Hepatocyte (in vitro differentiated cells): ENCODE data around the gene ATP5MG. TPM values are rescaled to one million over a fixed set of nuclear protein-coding genes. Genes with fewer than 3 reads are reported as not detected.
"Not testable (repeated sequence)": the region's sequence is repeated elsewhere in the genome, so short reads cannot be mapped to it uniquely, and the experiment has no call there.

Experiments
- DNase-seq: peaks from one replicate; pipeline ENCODE4 v3.0.0-alpha.2; 2016; ENCODE audit warnings: low spot score
- H2AFZ ChIP-seq: fragments of 200-600 bp; sonication (generic); 2 replicates; pipeline ENCODE4 v1.6.0; 2016; ENCODE audit warnings: antibody characterized with exemption, mild to moderate bottlenecking
- H3K27ac ChIP-seq: fragments of 200-600 bp; sonication (generic); 2 replicates; pipeline ENCODE4 v1.5.1; 2016; ENCODE audit warnings: mild to moderate bottlenecking
- H3K27me3 ChIP-seq: fragments of 200-600 bp; sonication (generic); 2 replicates; pipeline ENCODE4 v1.6.1; 2016
- H3K36me3 ChIP-seq: fragments of 200-600 bp; sonication (generic); replicated peaks from 2 replicates; pipeline ENCODE4 v1.5.1; 2016; ENCODE audit warnings: low read depth; ENCODE audit not compliant: insufficient read depth
- H3K4me1 ChIP-seq: fragments of 200-600 bp; sonication (generic); 2 replicates; pipeline ENCODE4 v1.5.1; 2016; ENCODE audit warnings: mild to moderate bottlenecking, moderate library complexity; ENCODE audit not compliant: insufficient read depth
- H3K4me2 ChIP-seq: fragments of 200-600 bp; sonication (generic); 2 replicates; pipeline ENCODE4 v1.6.0; 2016
- H3K4me3 ChIP-seq: fragments of 200-600 bp; sonication (generic); 2 replicates; pipeline ENCODE4 v1.5.1; 2016; ENCODE audit warnings: mild to moderate bottlenecking
- H3K79me2 ChIP-seq: fragments of 200-600 bp; sonication (generic); 2 replicates; pipeline ENCODE4 v1.6.0; 2017; ENCODE audit warnings: mild to moderate bottlenecking
- H3K9me2 ChIP-seq: fragments of 200-600 bp; sonication (generic); replicated peaks from 2 replicates; pipeline ENCODE4 v1.6.0; 2017; ENCODE audit warnings: mild to moderate bottlenecking; ENCODE audit not compliant: insufficient read depth
- H3K9me3 ChIP-seq: fragments of 200-600 bp; sonication (generic); 2 replicates; pipeline ENCODE4 v1.5.1; 2016; ENCODE audit warnings: low read depth, mild to moderate bottlenecking
- H4K20me1 ChIP-seq: fragments of 200-600 bp; sonication (generic); 2 replicates; pipeline ENCODE4 v1.6.0; 2016; ENCODE audit warnings: mild to moderate bottlenecking; ENCODE audit not compliant: insufficient read depth, poor library complexity, severe bottlenecking
- CTCF ChIP-seq: fragments of 200-600 bp; sonication (generic); IDR thresholded peaks from 2 replicates; pipeline ENCODE4 v1.5.1; 2016; ENCODE audit warnings: antibody characterized with exemption, mild to moderate bottlenecking; ENCODE audit not compliant: poor library complexity
- EZH2 ChIP-seq: fragments of 200-600 bp; sonication (generic); IDR thresholded peaks from 2 replicates; pipeline ENCODE4 v1.6.1; 2016; ENCODE audit warnings: antibody characterized with exemption, mild to moderate bottlenecking, borderline replicate concordance
- EZH2phosphoT487 ChIP-seq: fragments of 200-600 bp; sonication (generic); IDR thresholded peaks from one replicate; pipeline ENCODE4 v1.6.1; 2018; ENCODE audit warnings: antibody characterized with exemption, mild to moderate bottlenecking, low read depth, moderate library complexity; ENCODE audit not compliant: unreplicated experiment, severe bottlenecking
- WGBS: methylation state at CpG from one replicate; pipeline ENCODE4 v1.1.6; 2016; ENCODE audit warnings: low lambda C conversion rate; ENCODE audit errors: missing lambda C conversion rate; 5-methylcytosine and 5-hydroxymethylcytosine counted together
- polyA plus RNA-seq: library from polyadenylated mRNA; unstranded; fragments of >200 nt; fragmentation: Nextera tagmentation; extraction: Ambion mirVana; gene quantifications from 2 replicates; pipeline ENCODE4 v1.2.1, GENCODE V29; 2016
- total RNA-seq: library from RNA; depleted of rRNA; stranded (reverse); fragments of >200 nt; gene quantifications from 2 replicates; pipeline ENCODE4 v1.2.3, GENCODE V29; 2014

Gene ATP5MG
- total and polyA plus RNA-seq, 2 experiments from 2014 or later, result 64.7 to 471 TPM

GRCh38 chr11:118415062-118415738 lies 13.8 kb downstream of the ATP5MG start:
- Histone ChIP-seq H3K9me2 (no peaks in the 10 kb centered on the region), H3K27me3 (no peaks in the 10 kb centered on the region), H3K4me2 (no peak overlapping the region), H2AFZ (no peak overlapping the region), H3K9me3 (no peaks in the 10 kb centered on the region), H3K27ac (no peak overlapping the region), H3K4me3 (no peak overlapping the region), H3K36me3 (no peaks in the 10 kb centered on the region), H3K4me1 (no peaks in the 10 kb centered on the region), H3K79me2 (no peaks in the 10 kb centered on the region), H4K20me1 (no peaks in the 10 kb centered on the region)
- WGBS, result 83% methylated on average over 8 of the region's 8 CpGs
- no peak for TF ChIP-seq EZH2
- TF ChIP-seq CTCF, result no peak
- TF ChIP-seq EZH2phosphoT487, result no peak
- no peak for DNase-seq

GRCh38 chr11:118415739-118416068 lies 14.3 kb downstream of the ATP5MG start:
- Histone ChIP-seq H3K27ac (no peak overlapping the region), H3K4me2 (no peak overlapping the region), H2AFZ (no peak overlapping the region), H3K9me2 (no peaks in the 10 kb centered on the region), H3K4me1 (no peaks in the 10 kb centered on the region), H3K27me3 (no peaks in the 10 kb centered on the region), H3K9me3 (no peaks in the 10 kb centered on the region), H4K20me1 (no peaks in the 10 kb centered on the region), H3K79me2 (no peaks in the 10 kb centered on the region), H3K36me3 (no peaks in the 10 kb centered on the region), H3K4me3 (no peak overlapping the region)
- peak; percentile 76 for DNase-seq
- TF ChIP-seq EZH2, result no peak
- no peak for TF ChIP-seq EZH2phosphoT487
- no peak for TF ChIP-seq CTCF

- H3K9me3 ChIP-seq, H3K4me3 ChIP-seq, H3K9me2 ChIP-seq, H3K27ac ChIP-seq, H4K20me1 ChIP-seq, DNase-seq, H3K36me3 ChIP-seq, H3K79me2 ChIP-seq, H3K4me1 ChIP-seq, H3K4me2 ChIP-seq, H2AFZ ChIP-seq, H3K27me3 ChIP-seq: not testable (repeated sequence)
These were observed 15.5 kb downstream of the ATP5MG start for GRCh38 chr11:118416900-118417299.

GRCh38 chr11:118417801-118418200 lies 16.4 kb downstream of the ATP5MG start:
- no peak for TF ChIP-seq CTCF
- TF ChIP-seq EZH2phosphoT487, result no peak
- no peak for TF ChIP-seq EZH2
- Histone ChIP-seq H3K9me3 (no peaks in the 10 kb centered on the region), H3K27me3 (no peaks in the 10 kb centered on the region), H3K27ac (no peak overlapping the region), H4K20me1 (no peaks in the 10 kb centered on the region), H2AFZ (no peak overlapping the region), H3K4me3 (no peak overlapping the region), H3K9me2 (no peaks in the 10 kb centered on the region), H3K4me1 (no peaks in the 10 kb centered on the region), H3K4me2 (no peak overlapping the region), H3K79me2 (no peaks in the 10 kb centered on the region), H3K36me3 (no peaks in the 10 kb centered on the region)
- 75% methylated on average over 4 of the region's 4 CpGs for WGBS
- DNase-seq, result no peak
